DOHH2 (cell line): ENCODE measurements around the gene OR6C3.

Experiments
- H3F3A ChIP-seq: fragments of 200-600 bp; sonication (generic), shearing (Covaris generic); 2 replicates; pipeline ENCODE4 v1.6.0; 2016; ENCODE audit warnings: antibody characterized with exemption, mild to moderate bottlenecking; ENCODE audit not compliant: control insufficient read depth, insufficient read depth
- H3K27ac ChIP-seq: fragments of 200-600 bp; sonication (generic); 2 replicates; pipeline ENCODE4 v1.5.1; 2014; ENCODE audit warnings: low read depth, mild to moderate bottlenecking, low read length, moderate library complexity
- H3K27me3 ChIP-seq: fragments of 200-600 bp; sonication (generic); 2 replicates; pipeline ENCODE4 v1.6.1; 2014; ENCODE audit warnings: mild to moderate bottlenecking, low read length, mixed read lengths; ENCODE audit not compliant: control insufficient read depth
- H3K36me3 ChIP-seq: fragments of 200-600 bp; sonication (generic); 2 replicates; pipeline ENCODE4 v1.6.1; 2014; ENCODE audit warnings: mild to moderate bottlenecking, low read length, moderate library complexity, mixed read lengths; ENCODE audit not compliant: control insufficient read depth
- H3K4me1 ChIP-seq: fragments of 200-600 bp; sonication (generic); 2 replicates; pipeline ENCODE4 v1.6.1; 2014; ENCODE audit warnings: mild to moderate bottlenecking, low read length, mixed read lengths; ENCODE audit not compliant: control insufficient read depth
- H3K4me2 ChIP-seq: fragments of 200-600 bp; sonication (generic); 2 replicates; pipeline ENCODE4 v1.6.0; 2014; ENCODE audit warnings: mild to moderate bottlenecking, low read length, moderate library complexity
- H3K4me3 ChIP-seq: fragments of 200-600 bp; sonication (generic); 2 replicates; pipeline ENCODE4 v1.5.1; 2014; ENCODE audit warnings: mild to moderate bottlenecking, low read length, mixed read lengths
- H3K79me2 ChIP-seq: fragments of 200-600 bp; sonication (generic); 2 replicates; pipeline ENCODE4 v1.6.1; 2014; ENCODE audit warnings: mild to moderate bottlenecking, low read length, mixed read lengths; ENCODE audit not compliant: control insufficient read depth
- H3K9me2 ChIP-seq: fragments of 200-600 bp; sonication (generic); replicated peaks from 2 replicates; pipeline ENCODE4 v1.6.1; 2014; ENCODE audit warnings: mild to moderate bottlenecking, low read length, mixed read lengths; ENCODE audit not compliant: control insufficient read depth
- H3K9me3 ChIP-seq: fragments of 200-600 bp; sonication (generic); 2 replicates; pipeline ENCODE4 v1.6.1; 2014; ENCODE audit warnings: antibody characterized with exemption, low read length, mixed read lengths; ENCODE audit not compliant: control insufficient read depth, insufficient read depth
- H4K20me1 ChIP-seq: fragments of 200-600 bp; sonication (generic); 2 replicates; pipeline ENCODE4 v1.6.0; 2014; ENCODE audit warnings: low read depth, mild to moderate bottlenecking, antibody characterized with exemption, low read length, moderate library complexity; ENCODE audit not compliant: control insufficient read depth, insufficient read depth
- EZH2phosphoT487 ChIP-seq: fragments of 200-600 bp; sonication (generic); IDR thresholded peaks from 2 replicates; pipeline ENCODE4 v1.6.1; 2017; ENCODE audit warnings: borderline replicate concordance, mild to moderate bottlenecking, antibody characterized with exemption, low read length, moderate library complexity, mixed read lengths
- TF ChIP-seq, protein P1 (sequence below): fragments of 200-600 bp; sonication (generic); IDR thresholded peaks from one replicate; pipeline ENCODE4 v1.5.1; 2014; ENCODE audit warnings: antibody characterized with exemption, mild to moderate bottlenecking, low read depth, low read length; ENCODE audit not compliant: poor library complexity, severe bottlenecking

OR6C3 gene

DNA sequence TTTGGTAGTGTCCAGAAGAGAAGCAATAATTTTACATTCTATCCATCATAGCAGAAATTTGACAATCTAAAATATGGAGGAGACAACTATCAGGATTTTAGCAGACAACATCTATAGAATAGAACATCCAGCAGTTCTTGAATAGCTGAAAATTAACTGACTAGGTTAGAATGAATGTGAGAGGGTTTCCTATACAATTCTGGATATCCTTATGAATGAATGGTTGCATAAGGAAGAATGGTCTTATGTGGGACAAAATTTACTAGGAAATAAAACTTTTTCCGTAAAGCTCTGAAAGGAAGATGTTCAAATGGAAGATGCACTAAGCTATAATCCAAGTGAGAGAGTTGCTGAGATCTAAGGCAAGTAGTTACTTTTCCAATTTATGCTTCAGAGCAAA is at the start of gene OR6C3:
Gene OR6C3 (plus strand): TSS at position 301 of the 400 bp plus-strand sequence. CDS start 955 bp downstream, outside the sequence.
- Histone ChIP-seq H3K36me3 (no peaks in the 10 kb centered on the region), H3K4me1 (no peaks in the 10 kb centered on the region), H3K27ac (no peak within 1 kb of the TSS), H4K20me1 (no peaks in the 10 kb centered on the region), H3F3A (no peaks in the 10 kb centered on the region), H3K9me3 (no peaks in the 10 kb centered on the region), H3K27me3 (0 out of 2 replicates have a peak, but pooled peaks cover 3% of the 10 kb centered on the region), H3K79me2 (no peaks in the 10 kb centered on the region), H3K4me2 (no peak within 1 kb of the TSS), H3K9me2 (no peaks in the 10 kb centered on the region), H3K4me3 (no peak within 1 kb of the TSS)
- TF ChIP-seq, protein P1, sequence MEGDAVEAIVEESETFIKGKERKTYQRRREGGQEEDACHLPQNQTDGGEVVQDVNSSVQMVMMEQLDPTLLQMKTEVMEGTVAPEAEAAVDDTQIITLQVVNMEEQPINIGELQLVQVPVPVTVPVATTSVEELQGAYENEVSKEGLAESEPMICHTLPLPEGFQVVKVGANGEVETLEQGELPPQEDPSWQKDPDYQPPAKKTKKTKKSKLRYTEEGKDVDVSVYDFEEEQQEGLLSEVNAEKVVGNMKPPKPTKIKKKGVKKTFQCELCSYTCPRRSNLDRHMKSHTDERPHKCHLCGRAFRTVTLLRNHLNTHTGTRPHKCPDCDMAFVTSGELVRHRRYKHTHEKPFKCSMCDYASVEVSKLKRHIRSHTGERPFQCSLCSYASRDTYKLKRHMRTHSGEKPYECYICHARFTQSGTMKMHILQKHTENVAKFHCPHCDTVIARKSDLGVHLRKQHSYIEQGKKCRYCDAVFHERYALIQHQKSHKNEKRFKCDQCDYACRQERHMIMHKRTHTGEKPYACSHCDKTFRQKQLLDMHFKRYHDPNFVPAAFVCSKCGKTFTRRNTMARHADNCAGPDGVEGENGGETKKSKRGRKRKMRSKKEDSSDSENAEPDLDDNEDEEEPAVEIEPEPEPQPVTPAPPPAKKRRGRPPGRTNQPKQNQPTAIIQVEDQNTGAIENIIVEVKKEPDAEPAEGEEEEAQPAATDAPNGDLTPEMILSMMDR, result no peak
- TF ChIP-seq EZH2phosphoT487, result no peak

DNA sequence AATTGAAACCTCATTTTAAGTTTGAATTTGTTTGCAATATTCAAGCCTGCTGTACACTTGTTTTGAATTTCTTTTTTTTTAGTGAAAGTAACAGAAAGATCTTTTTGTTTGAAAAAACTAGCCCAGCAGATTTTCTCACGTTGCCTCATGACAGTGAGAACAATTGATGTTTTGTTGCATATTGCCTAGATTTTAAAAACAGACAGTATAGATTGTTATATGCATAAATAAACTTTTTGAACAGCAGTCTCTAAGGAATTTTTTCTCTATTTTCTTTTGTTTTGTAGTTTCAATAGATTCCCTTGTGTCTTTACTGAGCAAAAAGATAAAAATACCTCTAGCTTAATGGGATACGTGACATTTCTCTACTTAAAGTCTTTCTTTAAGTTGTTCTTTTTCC is 49.6 kb upstream of the OR6C3 start:
- no peaks in the 10 kb centered on the region for H3K27me3 ChIP-seq
- H3F3A ChIP-seq, result no peaks in the 10 kb centered on the region
- H3K9me2 ChIP-seq, result no peaks in the 10 kb centered on the region
- H3K36me3 ChIP-seq, result no peaks in the 10 kb centered on the region
- no peaks in the 10 kb centered on the region for H3K9me3 ChIP-seq
- H3K4me3 ChIP-seq, result no peak overlapping the region
- no peak overlapping the region for H3K27ac ChIP-seq
- H3K4me2 ChIP-seq, result no peak overlapping the region
- no peak for TF ChIP-seq EZH2phosphoT487
- TF ChIP-seq, protein P1, result no peak
- no peaks in the 10 kb centered on the region for H3K79me2 ChIP-seq
- no peaks in the 10 kb centered on the region for H3K4me1 ChIP-seq
- no peaks in the 10 kb centered on the region for H4K20me1 ChIP-seq

- Histone ChIP-seq H3K27me3 (0 out of 2 replicates have a peak, but pooled peaks cover 3% of the 10 kb centered on the region), H3K79me2 (no peaks in the 10 kb centered on the region), H3K27ac (no peak overlapping the region), H3K9me2 (no peaks in the 10 kb centered on the region), H3K36me3 (no peaks in the 10 kb centered on the region), H3K4me2 (no peak overlapping the region), H3K4me3 (no peak overlapping the region), H3F3A (no peaks in the 10 kb centered on the region), H4K20me1 (no peaks in the 10 kb centered on the region), H3K9me3 (no peaks in the 10 kb centered on the region), H3K4me1 (no peaks in the 10 kb centered on the region)
- TF ChIP-seq, protein P1, result no peak
These were observed 40.5 kb upstream of the OR6C3 start for GRCh38 chr12:55289999-55290398.
